ENCODE measurements around the gene DGCR8. TPM values are rescaled to one million over a fixed set of nuclear protein-coding genes. Genes with fewer than 3 reads are reported as not detected.

DGCR8 gene
- total RNA-seq, 4 donors from 2014 or later: 13.2 to 56.2 (median 33.5) TPM

GRCh38 chr22:20087319-20088262 lies 7.5 kb downstream of the DGCR8 start:
- no peak for DNase-seq
- no peak overlapping the region for H3K27ac ChIP-seq
- no peaks in the 10 kb centered on the region for H3K27me3 ChIP-seq
- no peaks in the 10 kb centered on the region for H3K9me3 ChIP-seq
- H3K4me1 ChIP-seq: peaks cover 0 to 20% of the 10 kb centered on the region in 2 donors
- H3K36me3 ChIP-seq: no peaks in the 10 kb centered on the region
- no peak for TF ChIP-seq POLR2A (IDR thresholded peaks at IDR 0.05)
- no peak for TF ChIP-seq CTCF (IDR thresholded peaks at IDR 0.05)
- intact Hi-C loops (cut with DNase I; ENCODE audit: low total_unique reads): no loop called here
- no peak overlapping the region for H3K4me3 ChIP-seq

- intact Hi-C loops (cut with DNase I; ENCODE audit: low total_unique reads): no loop called here
- no peaks in the 10 kb centered on the region for H3K36me3 ChIP-seq
- no peak for DNase-seq
- no peaks in the 10 kb centered on the region for H3K9me3 ChIP-seq
- H3K27me3 ChIP-seq: no peaks in the 10 kb centered on the region
- H3K27ac ChIP-seq: no peak overlapping the region
- no peak overlapping the region for H3K4me3 ChIP-seq
- peaks cover 0 to 14% of the 10 kb centered on the region in 2 donors for H3K4me1 ChIP-seq
- no peak for TF ChIP-seq POLR2A (IDR thresholded peaks at IDR 0.05)
These were observed 8.2 kb downstream of the DGCR8 start for GRCh38 chr22:20088263-20088648.

GRCh38 chr22:20089226-20089976 lies 9.4 kb downstream of the DGCR8 start:
- Histone ChIP-seq H3K4me3 (no peak overlapping the region), H3K27ac (no peak overlapping the region), H3K36me3 (no peaks in the 10 kb centered on the region), H3K4me1 (peaks cover 0 to 6% of the 10 kb centered on the region in 2 donors), H3K27me3 (no peaks in the 10 kb centered on the region), H3K9me3 (no peaks in the 10 kb centered on the region)
- DNase-seq: no peak
- intact Hi-C loops (cut with DNase I; ENCODE audit: low total_unique reads): no loop called here
- TF ChIP-seq POLR2A (IDR thresholded peaks at IDR 0.05): no peak

- H3K27me3 ChIP-seq: no peaks in the 10 kb centered on the region
- no peaks in the 10 kb centered on the region for H3K4me1 ChIP-seq
- DNase-seq: no peak
- no peak overlapping the region for H3K4me3 ChIP-seq
- H3K27ac ChIP-seq: no peak overlapping the region
- intact Hi-C loops (cut with DNase I; ENCODE audit: low total_unique reads): no loop called here
- H3K36me3 ChIP-seq: no peaks in the 10 kb centered on the region
- TF ChIP-seq CTCF (IDR thresholded peaks at IDR 0.05): no peak
- TF ChIP-seq POLR2A (IDR thresholded peaks at IDR 0.05): no peak
- H3K9me3 ChIP-seq: no peaks in the 10 kb centered on the region
These were observed 10.1 kb downstream of the DGCR8 start for GRCh38 chr22:20089977-20090729.

- TF ChIP-seq POLR2A (IDR thresholded peaks at IDR 0.05) (no peak), CTCF (IDR thresholded peaks at IDR 0.05) (no peak)
- DNase-seq: no peak
- H3K27ac ChIP-seq: no peak overlapping the region
- H3K4me3 ChIP-seq: no peak overlapping the region
- H3K4me1 ChIP-seq: no peaks in the 10 kb centered on the region
- intact Hi-C loops (cut with DNase I; ENCODE audit: low total_unique reads): no loop called here
- no peaks in the 10 kb centered on the region for H3K27me3 ChIP-seq
- no peaks in the 10 kb centered on the region for H3K36me3 ChIP-seq
- H3K9me3 ChIP-seq: no peaks in the 10 kb centered on the region
These were observed 10.7 kb downstream of the DGCR8 start for GRCh38 chr22:20090730-20091240.

All from uterus (tissue), 4 donors.